Endothelial cell of umbilical vein (primary cell): Measurements from ENCODE around the gene ADA. TPM values are rescaled to one million over a fixed set of nuclear protein-coding genes. Genes with fewer than 3 reads are reported as not detected.

ENCODE experiments used
- BruUV-seq: library from RNA; stranded (reverse); fragments of 400-500 nt; replicated peaks from 2 replicates; lab custom pipeline; 2021; lab: Mats Ljungman, UMichigan
- CTCF ChIA-PET: fragments of 300-600, 350-600 bp; sonication (Branson Sonifier 250); formaldehyde crosslinking; loops from one replicate; lab custom pipeline; 2021; ENCODE audit warnings: antibody characterized with exemption, inconsistent platforms; lab: Charles Lee
- POLR2A ChIA-PET: fragments of 300-600, 350-600 bp; sonication (Branson Sonifier 250); formaldehyde crosslinking; loops from one replicate; lab custom pipeline; 2021; ENCODE audit warnings: antibody characterized with exemption, inconsistent platforms; lab: Charles Lee
- DNase-seq: peaks from one replicate; pipeline ENCODE4 v3.0.0-alpha.2; 2011; ENCODE audit warnings: low read depth, low spot score
- FAIRE-seq: peaks from 2 replicates; lab custom pipeline; 2011; peaks lifted over from hg19 to GRCh38; lab: Jason Lieb, UNC
- H2AFZ ChIP-seq: 2 replicates; pipeline ENCODE4 v1.6.0; 2012; ENCODE audit warnings: low read depth, low read length, control low read depth, inconsistent platforms
- H3K27ac ChIP-seq: 2 replicates; pipeline ENCODE4 v1.5.1; 2011; ENCODE audit warnings: low read depth, mild to moderate bottlenecking, control low read depth, low read length, moderate library complexity; ENCODE audit not compliant: insufficient read depth
- H3K27me3 ChIP-seq, 2 experiments: 2 replicates each; pipeline versions ENCODE4 v1.6.0 to v1.6.1; 2011; ENCODE audit warnings: low read length in 2 of 2, mixed read lengths in 1 of 2; ENCODE audit not compliant: control insufficient read depth in 2 of 2, insufficient read depth in 2 of 2
- H3K36me3 ChIP-seq, 2 experiments: 2 replicates in 1 of 2; 3 replicates in 1 of 2; pipeline ENCODE4 v1.5.1; 2011; ENCODE audit warnings: low read length in 2 of 2, mild to moderate bottlenecking in 1 of 2, moderate library complexity in 1 of 2; ENCODE audit not compliant: control insufficient read depth in 2 of 2, insufficient read depth in 2 of 2; ENCODE audit errors: extremely low read depth in 1 of 2
- H3K4me1 ChIP-seq: 3 replicates; pipeline ENCODE4 v1.5.1; 2011; ENCODE audit warnings: mild to moderate bottlenecking, low read length; ENCODE audit not compliant: control insufficient read depth, insufficient read depth; ENCODE audit errors: extremely low read depth
- H3K4me2 ChIP-seq: 2 replicates; pipeline ENCODE4 v1.6.1; 2011; ENCODE audit warnings: low read length, control low read depth, mixed read lengths; ENCODE audit not compliant: insufficient read depth
- H3K4me3 ChIP-seq, 3 experiments: fragments of 200-600 bp in 1 of 3; sonication (generic), shearing (Covaris generic) in 1 of 3; replicated peaks in 1 of 3; 2 replicates each; pipeline ENCODE4 v1.5.1; 2011 to 2016; ENCODE audit warnings: control low read depth in 3 of 3, low read length in 3 of 3, mild to moderate bottlenecking in 2 of 3, inconsistent platforms in 1 of 3, low read depth in 1 of 3, moderate library complexity in 1 of 3; ENCODE audit not compliant: insufficient read depth in 1 of 3
- H3K79me2 ChIP-seq: 2 replicates; pipeline ENCODE4 v1.6.0; 2012; ENCODE audit warnings: low read length, inconsistent platforms; ENCODE audit not compliant: control insufficient read depth, insufficient read depth
- H3K9ac ChIP-seq: replicated peaks from 2 replicates; pipeline ENCODE3; 2011; ENCODE audit warnings: low read length, control low read depth; ENCODE audit not compliant: insufficient read depth; ENCODE audit errors: extremely low read depth
- H3K9me1 ChIP-seq: replicated peaks from 3 replicates; pipeline ENCODE4 v1.6.0; 2011; ENCODE audit warnings: mild to moderate bottlenecking, low read length; ENCODE audit not compliant: control insufficient read depth, insufficient read depth; ENCODE audit errors: extremely low read depth
- H3K9me3 ChIP-seq: replicated peaks from 2 replicates; pipeline ENCODE4 v1.5.1; 2012; ENCODE audit warnings: low read length, inconsistent platforms; ENCODE audit not compliant: control insufficient read depth, insufficient read depth
- H4K20me1 ChIP-seq: replicated peaks from 2 replicates; pipeline ENCODE3; 2011; ENCODE audit warnings: mild to moderate bottlenecking, low read length; ENCODE audit not compliant: control insufficient read depth, insufficient read depth; ENCODE audit errors: extremely low read depth
- CTCF ChIP-seq, 2 donors: IDR thresholded peaks; 1 replicate in 1 of 2; 2 replicates in 1 of 2; pipeline ENCODE4 v1.5.1; 2011; ENCODE audit warnings: low read length in 2 of 2, mild to moderate bottlenecking in 2 of 2, moderate library complexity in 2 of 2, control low read depth in 1 of 2, inconsistent platforms in 1 of 2, low read depth in 1 of 2; ENCODE audit not compliant: insufficient read depth in 1 of 2; ENCODE audit errors: extremely low read depth in 1 of 2
- FOS ChIP-seq: IDR thresholded peaks from 2 replicates; pipeline ENCODE4 v1.6.1; 2011; ENCODE audit warnings: mild to moderate bottlenecking, low read length, moderate library complexity, borderline replicate concordance; ENCODE audit not compliant: insufficient read depth
- GATA2 ChIP-seq: IDR thresholded peaks from 2 replicates; pipeline ENCODE4 v1.7.0; 2011; ENCODE audit warnings: low read depth, mild to moderate bottlenecking, moderate library complexity, mixed read lengths, low read length; ENCODE audit not compliant: insufficient read length, insufficient read depth
- JUN ChIP-seq: IDR thresholded peaks from 2 replicates; pipeline ENCODE4 v1.6.1; 2011; ENCODE audit warnings: borderline replicate concordance, low read depth; ENCODE audit not compliant: insufficient read length, insufficient read depth
- POLR2A ChIP-seq: IDR thresholded peaks from 2 replicates; pipeline ENCODE4 v1.6.1; 2012; ENCODE audit warnings: low read depth, mild to moderate bottlenecking, control low read depth, low read length
- POLR2AphosphoS5 ChIP-seq: IDR thresholded peaks from 2 replicates; pipeline ENCODE4 v1.6.1; 2012; ENCODE audit warnings: low read depth, mild to moderate bottlenecking, control low read depth, low read length, moderate library complexity; ENCODE audit not compliant: insufficient read depth
- dilution Hi-C: fragments of 300-500 bp; cut with MboI; formaldehyde crosslinking; loops from one replicate; pipeline ENCODE4 v1.15.0; 2019; ENCODE audit warnings: low sequenced_read_pairs; ENCODE audit not compliant: extremely low pct_ligation_motif_present
- intact Hi-C: fragments of 100-400 bp; cut with micrococcal nuclease; formaldehyde crosslinking; loops from one replicate; pipeline ENCODE4 v1.10.0; 2022
- polyA plus RNA-seq, 4 experiments: library from polyadenylated mRNA; depleted of rRNA in 3 of 4; stranded (reverse) in 3 of 4; unstranded in 1 of 4; fragments of >200 nt; gene quantifications; 2 replicates each; pipeline versions ENCODE4 v1.2.1 to v1.2.3, GENCODE V29; 2011 to 2012; ENCODE audit warnings: missing spikeins in 1 of 4
- total RNA-seq: library from RNA; stranded (reverse); gene quantifications from 2 replicates; pipeline ENCODE4 v1.2.3, GENCODE V29; 2021
- TF ChIP-seq, protein P1 (sequence below): IDR thresholded peaks from 2 replicates; pipeline ENCODE4 v1.6.1; 2011; ENCODE audit not compliant: insufficient read depth, insufficient read length

The ADA gene
- total and polyA plus RNA-seq, 2 donors (not counting 3 experiments of a cell fraction or from before 2014, with no cell fraction given) = 26.3 to 33.1 TPM

DNA sequence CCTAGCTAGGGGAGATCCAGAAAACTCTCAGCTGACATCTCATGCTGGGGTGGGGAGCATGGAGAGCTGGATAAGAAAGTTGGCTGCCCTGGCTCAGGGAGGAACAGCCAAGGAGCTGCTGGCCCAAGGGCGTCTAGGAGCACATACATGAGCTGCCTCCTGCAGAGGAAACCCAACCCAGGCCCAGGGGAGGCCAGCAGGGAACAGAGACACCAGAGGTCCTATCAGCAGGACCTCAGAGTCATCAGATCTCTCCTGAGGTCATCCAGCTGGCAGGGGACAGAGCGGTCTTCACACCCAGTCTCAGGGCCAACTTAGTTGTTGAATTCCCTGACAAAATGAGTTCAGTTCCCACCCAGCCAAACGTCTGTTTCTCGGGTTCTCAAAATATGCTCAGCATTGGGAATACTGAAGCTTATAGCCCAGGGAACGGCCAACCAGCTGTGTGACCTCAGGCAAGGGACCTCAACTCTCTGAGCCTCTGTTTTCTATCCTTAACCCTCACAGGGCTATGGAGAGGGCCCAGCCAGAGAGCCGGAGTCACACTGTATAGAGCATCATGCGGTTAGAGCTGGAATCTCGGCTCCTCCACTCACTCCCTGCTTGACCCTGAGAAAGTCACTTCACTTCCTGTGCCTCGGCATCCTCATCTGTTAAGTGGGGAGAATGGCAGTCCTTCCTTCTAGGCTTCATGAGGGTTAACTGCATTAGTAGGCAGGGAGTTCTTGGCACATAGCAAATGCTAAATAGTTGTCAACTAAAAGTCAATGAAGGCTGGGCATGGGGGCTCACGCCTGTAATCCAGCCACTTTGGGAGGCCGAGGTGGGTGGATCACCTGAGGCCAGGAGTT, 13.8 kb downstream of the ADA start:
- H3K4me2 ChIP-seq = no peak overlapping the region
- no peaks in the 10 kb centered on the region for H3K27me3 ChIP-seq
- intact Hi-C loops (no loop called here), dilution Hi-C loops (no loop called here)
- no peak for FAIRE-seq
- BruUV-seq = no TSS peak
- H3K9me3 ChIP-seq = no peaks in the 10 kb centered on the region
- H3K9ac ChIP-seq = no peak overlapping the region
- H3K79me2 ChIP-seq = no peaks in the 10 kb centered on the region
- POLR2A ChIA-PET = interaction anchor here (0.6 kb wide), 1 partner anchor 914 kb away, joined by 3 read pairs; no protein-coding TSS in a partner anchor
- no peak for TF ChIP-seq JUN
- no peak for TF ChIP-seq CTCF (IDR thresholded peaks at IDR 0.05; ENCODE audit: extremely low read depth in 1 of 2, insufficient read depth in 1 of 2, low read depth in 1 of 2, low read length in 2 of 2)
- TF ChIP-seq, protein P1, sequence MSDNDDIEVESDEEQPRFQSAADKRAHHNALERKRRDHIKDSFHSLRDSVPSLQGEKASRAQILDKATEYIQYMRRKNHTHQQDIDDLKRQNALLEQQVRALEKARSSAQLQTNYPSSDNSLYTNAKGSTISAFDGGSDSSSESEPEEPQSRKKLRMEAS = no peak
- TF ChIP-seq FOS = no peak
- no peak for TF ChIP-seq POLR2AphosphoS5
- TF ChIP-seq POLR2A = no peak
- no peak for TF ChIP-seq GATA2
- no peaks in the 10 kb centered on the region for H4K20me1 ChIP-seq
- no peak for DNase-seq
- no peak overlapping the region for H3K27ac ChIP-seq
- peaks cover 12% of the 10 kb centered on the region for H3K4me1 ChIP-seq
- H3K4me3 ChIP-seq = no peak overlapping the region
- no peaks in the 10 kb centered on the region for H3K9me1 ChIP-seq
- H2AFZ ChIP-seq = no peak overlapping the region
- H3K36me3 ChIP-seq = peaks cover 0 to 2% of the 10 kb centered on the region in 2 experiments
- CTCF ChIA-PET = interaction anchor here (1.5 kb wide), 1 partner anchor 48 kb away, joined by 4 read pairs; no protein-coding TSS in a partner anchor
